B cell (primary cell): ENCODE measurements around the gene TEC. TPM values are rescaled to one million over a fixed set of nuclear protein-coding genes. Genes with fewer than 3 reads are reported as not detected.

Source experiments
- ATAC-seq: fragments of 200-7000 bp; cut with Tn5 transposase; one replicate; pipeline ENCODE4 v1.10.0; 2021; ENCODE audit warnings: low read depth, mild to moderate bottlenecking, moderate number of reproducible peaks, moderate library complexity
- CTCF ChIA-PET: fragments of 350-600 bp; sonication (Branson Sonifier 250); formaldehyde crosslinking; loops from one replicate; lab custom pipeline; 2021; ENCODE audit warnings: antibody characterized with exemption, inconsistent platforms; lab: Charles Lee
- POLR2A ChIA-PET: fragments of 350-600 bp; sonication (Branson Sonifier 250); formaldehyde crosslinking; loops from one replicate; lab custom pipeline; 2021; ENCODE audit warnings: antibody characterized with exemption; lab: Charles Lee
- DNase-seq: peaks from one replicate; pipeline ENCODE4 v3.0.0; 2013
- H2AFZ ChIP-seq: 2 replicates; pipeline ENCODE4 v1.6.1; 2012; ENCODE audit warnings: mild to moderate bottlenecking, low read depth, low read length; ENCODE audit not compliant: insufficient read depth, poor library complexity, severe bottlenecking
- H3K27ac ChIP-seq, 2 donors: 1 replicate in 1 of 2; 2 replicates in 1 of 2; pipeline ENCODE4 v1.5.1; 2012 to 2013; ENCODE audit warnings: low read length in 2 of 2, mild to moderate bottlenecking in 2 of 2, moderate library complexity in 1 of 2
- H3K27me3 ChIP-seq, 4 experiments: fragments of 200-600 bp in 1 of 4; sonication (generic) in 1 of 4; replicated peaks in 1 of 4; 1 replicate in 2 of 4; 2 replicates in 2 of 4; pipeline versions ENCODE4 v1.6.1 to v1.7.0; 2013 to 2016; ENCODE audit warnings: low read length in 3 of 4, mild to moderate bottlenecking in 2 of 4, mixed read lengths in 1 of 4, moderate library complexity in 1 of 4; ENCODE audit not compliant: insufficient read depth in 4 of 4, control insufficient read depth in 3 of 4; ENCODE audit errors: control extremely low read depth in 1 of 4
- H3K36me3 ChIP-seq, 2 experiments: replicated peaks in 1 of 2; 1 replicate in 1 of 2; 2 replicates in 1 of 2; pipeline versions ENCODE4 v1.6.1 to v1.7.1; 2013; ENCODE audit warnings: low read length in 1 of 2; ENCODE audit not compliant: insufficient read depth in 2 of 2, control insufficient read depth in 1 of 2; ENCODE audit errors: control extremely low read depth in 1 of 2, extremely low read depth in 1 of 2
- H3K4me1 ChIP-seq, 2 donors: fragments of 200-600 bp in 1 of 2; sonication (generic) in 1 of 2; 1 replicate in 1 of 2; 2 replicates in 1 of 2; pipeline versions ENCODE4 v1.5.1 to v1.6.1; 2013 to 2017; ENCODE audit warnings: low read length in 2 of 2; ENCODE audit not compliant: control insufficient read depth in 2 of 2, insufficient read depth in 2 of 2
- H3K4me2 ChIP-seq: replicated peaks from 2 replicates; pipeline ENCODE3; 2012; ENCODE audit warnings: mild to moderate bottlenecking, low read depth, low read length; ENCODE audit not compliant: poor library complexity, severe bottlenecking
- H3K4me3 ChIP-seq, 5 experiments: fragments of 200-600 bp in 1 of 5; sonication (generic) in 1 of 5; 1 replicate in 3 of 5; 2 replicates in 2 of 5; pipeline versions ENCODE4 v1.5.1 to v1.7.0; 2011 to 2016; ENCODE audit warnings: low read length in 4 of 5, mild to moderate bottlenecking in 4 of 5, low read depth in 2 of 5, control low read depth in 1 of 5, moderate library complexity in 1 of 5; ENCODE audit not compliant: insufficient read depth in 1 of 5; ENCODE audit errors: control extremely low read depth in 1 of 5, extremely low read depth in 1 of 5
- H3K79me2 ChIP-seq: fragments of 200-600 bp; sonication (generic); one replicate; pipeline ENCODE4 v1.6.0; 2016; ENCODE audit warnings: low read length; ENCODE audit not compliant: control insufficient read depth, insufficient read depth
- H3K9ac ChIP-seq: fragments of 200-600 bp; sonication (generic); 2 replicates; pipeline ENCODE4 v1.6.1; 2017; ENCODE audit warnings: mild to moderate bottlenecking, low read length, moderate library complexity
- H3K9me3 ChIP-seq, 3 donors: one replicate each; pipeline versions ENCODE4 v1.6.1 to v1.7.1; 2013; ENCODE audit warnings: low read length in 2 of 3; ENCODE audit not compliant: control insufficient read depth in 2 of 3, insufficient read depth in 1 of 3; ENCODE audit errors: control extremely low read depth in 1 of 3
- H4K20me1 ChIP-seq: 2 replicates; pipeline ENCODE4 v1.6.0; 2012; ENCODE audit warnings: mild to moderate bottlenecking, low read length; ENCODE audit not compliant: insufficient read depth, control insufficient read depth, poor library complexity, severe bottlenecking
- H3K27ac Mint-ChIP-seq: one replicate; pipeline ENCODE4 v1.8.0; 2021; ENCODE audit warnings: mixed read lengths
- H3K27me3 Mint-ChIP-seq: one replicate; pipeline ENCODE4 v1.8.0; 2021; ENCODE audit warnings: mixed read lengths
- H3K4me1 Mint-ChIP-seq: one replicate; pipeline ENCODE4 v1.8.0; 2021; ENCODE audit warnings: mixed read lengths
- H3K4me3 Mint-ChIP-seq: one replicate; pipeline ENCODE4 v1.8.0; 2021; ENCODE audit warnings: mixed read lengths
- H3K9me3 Mint-ChIP-seq: one replicate; pipeline ENCODE4 v1.8.0; 2022; ENCODE audit warnings: mixed read lengths; ENCODE audit not compliant: insufficient read depth
- CTCF ChIP-seq: fragments of 200-600 bp; IDR thresholded peaks from one replicate; pipeline ENCODE4 v1.8.0; 2022; ENCODE audit warnings: antibody characterized with exemption, mild to moderate bottlenecking
- EZH2 ChIP-seq: IDR thresholded peaks from 2 replicates; pipeline ENCODE4 v1.6.1; 2012; ENCODE audit warnings: borderline replicate concordance, low read depth, mild to moderate bottlenecking, moderate library complexity, low read length; ENCODE audit not compliant: insufficient read depth, poor library complexity, severe bottlenecking
- WGBS: methylation state at CpG from one replicate; pipeline ENCODE4 v1.1.5; 2013; ENCODE audit warnings: missing lambda C conversion rate; ENCODE audit not compliant: insufficient coverage; 5-methylcytosine and 5-hydroxymethylcytosine counted together
- intact Hi-C: fragments of 100-400 bp; cut with micrococcal nuclease; formaldehyde crosslinking; loops from one replicate; pipeline ENCODE4 v1.10.0; 2022
- polyA plus RNA-seq: library from polyadenylated mRNA; depleted of rRNA; stranded (reverse); fragments of >200 nt; gene quantifications from 2 replicates; pipeline ENCODE4 v1.2.3, GENCODE V29; 2012
- total RNA-seq, 2 donors: library from RNA; stranded (reverse); fragments of 120-200 nt in 1 of 2; gene quantifications; 1 replicate in 1 of 2; 2 replicates in 1 of 2; pipeline versions ENCODE4 v1.2.3 to v1.2.4, GENCODE V29; 2013 to 2022

Gene TEC
- total and polyA plus RNA-seq, 2 donors (not counting 1 experiment from before 2014, with no cell fraction given): 2.0 to 8.3 TPM

- no peaks in the 10 kb centered on the region for H3K9me3 ChIP-seq
- TF ChIP-seq CTCF (no peak), EZH2 (no peak)
- H3K4me3 ChIP-seq: no peak overlapping the region
- no peaks in the 10 kb centered on the region for H3K79me2 ChIP-seq
- ATAC-seq (no peak), DNase-seq (no peak)
- Mint-ChIP-seq H3K4me3 (no peak overlapping the region), H3K27me3 (no peaks in the 10 kb centered on the region), H3K4me1 (no peaks in the 10 kb centered on the region), H3K27ac (no peak overlapping the region), H3K9me3 (no peaks in the 10 kb centered on the region)
- no peaks in the 10 kb centered on the region for H3K36me3 ChIP-seq
- intact Hi-C loops: no loop called here
- ChIA-PET POLR2A (no interaction called here), CTCF (no interaction called here)
- no peak overlapping the region for H3K9ac ChIP-seq
- no peak overlapping the region for H2AFZ ChIP-seq
- no peak overlapping the region for H3K27ac ChIP-seq
- no CpG with 5 or more reads among the region's 5 CpGs for WGBS
- H3K4me1 ChIP-seq: no peaks in the 10 kb centered on the region
- no peaks in the 10 kb centered on the region for H4K20me1 ChIP-seq
- no peaks in the 10 kb centered on the region for H3K27me3 ChIP-seq
- H3K4me2 ChIP-seq: no peak overlapping the region
Measured at GRCh38 chr4:48307528-48307927, 37.9 kb upstream of the TEC start.

GRCh38 chr4:48305508-48305907 lies 35.9 kb upstream of the TEC start:
- intact Hi-C loops: no loop called here
- H3K4me3 ChIP-seq: no peak overlapping the region
- H3K9ac ChIP-seq: no peak overlapping the region
- no peaks in the 10 kb centered on the region for H3K36me3 ChIP-seq
- no peak overlapping the region for H3K27ac Mint-ChIP-seq
- TF ChIP-seq CTCF (no peak), EZH2 (no peak)
- no peak overlapping the region for H2AFZ ChIP-seq
- no peaks in the 10 kb centered on the region for H3K9me3 Mint-ChIP-seq
- H3K4me2 ChIP-seq: no peak overlapping the region
- H3K27me3 ChIP-seq: no peaks in the 10 kb centered on the region
- H3K4me1 Mint-ChIP-seq: no peaks in the 10 kb centered on the region
- no peaks in the 10 kb centered on the region for H3K4me1 ChIP-seq
- no CpG with 5 or more reads among the region's 3 CpGs for WGBS
- H3K9me3 ChIP-seq: no peaks in the 10 kb centered on the region
- no peaks in the 10 kb centered on the region for H3K79me2 ChIP-seq
- no peak for ATAC-seq
- peaks cover 7% of the 10 kb centered on the region for H3K27me3 Mint-ChIP-seq
- H3K4me3 Mint-ChIP-seq: no peak overlapping the region
- CTCF ChIA-PET: no interaction called here
- POLR2A ChIA-PET: no interaction called here
- no peak for DNase-seq
- H4K20me1 ChIP-seq: no peaks in the 10 kb centered on the region
- H3K27ac ChIP-seq: no peak overlapping the region
